ENCODE data around the gene FGFRL1. TPM values are rescaled to one million over a fixed set of nuclear protein-coding genes. Genes with fewer than 3 reads are reported as not detected.
A peak's percentile ranks its signal among the peaks of the same experiment; 100 is the strongest.

The FGFRL1 gene
- total RNA-seq, 2 donors from 2014 or later: 15.9 to 18.6 TPM

DNA sequence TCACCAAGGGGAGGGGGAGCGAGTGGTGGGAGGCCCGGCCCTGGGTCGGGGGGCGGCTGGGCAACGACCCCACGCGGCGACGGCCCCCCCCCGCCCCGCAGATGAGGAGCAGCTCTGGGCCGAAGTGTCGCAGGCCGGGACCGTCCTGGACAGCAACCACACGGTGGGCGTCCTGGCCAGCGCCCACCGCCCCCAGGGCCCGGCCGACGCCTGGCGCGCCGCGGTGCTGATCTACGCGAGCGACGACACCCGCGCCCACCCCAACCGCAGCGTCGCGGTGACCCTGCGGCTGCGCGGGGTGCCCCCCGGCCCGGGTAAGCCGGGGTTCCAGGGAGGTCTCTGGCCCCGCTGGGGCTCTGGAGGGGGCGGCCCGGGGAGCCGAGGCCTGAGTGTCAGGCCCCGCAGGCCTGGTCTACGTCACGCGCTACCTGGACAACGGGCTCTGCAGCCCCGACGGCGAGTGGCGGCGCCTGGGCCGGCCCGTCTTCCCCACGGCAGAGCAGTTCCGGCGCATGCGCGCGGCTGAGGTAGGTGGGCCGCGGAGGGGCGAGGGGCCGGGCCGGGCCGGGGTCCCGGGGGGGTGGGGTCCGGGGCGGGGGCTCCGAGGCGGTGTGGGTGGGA is 8.7 kb upstream of the FGFRL1 start:
- ATAC-seq (replicated peaks in 1 of 2) (peak in 1 of 2 donors; percentile 13), DNase-seq (no peak)
- H3K9me3 Mint-ChIP-seq: peaks cover 0 to 3% of the 10 kb centered on the region in 2 donors
- H3K36me3 Mint-ChIP-seq (ENCODE audit: insufficient read depth in 2 of 2): no peaks in the 10 kb centered on the region
- H3K27me3 Mint-ChIP-seq (ENCODE audit: low read depth): peaks cover 30% of the 10 kb centered on the region
- no peak overlapping the region for H3K4me3 Mint-ChIP-seq
- no peaks in the 10 kb centered on the region for H3K4me1 Mint-ChIP-seq (ENCODE audit: low read depth)
- no peak overlapping the region for H3K27ac Mint-ChIP-seq

DNA sequence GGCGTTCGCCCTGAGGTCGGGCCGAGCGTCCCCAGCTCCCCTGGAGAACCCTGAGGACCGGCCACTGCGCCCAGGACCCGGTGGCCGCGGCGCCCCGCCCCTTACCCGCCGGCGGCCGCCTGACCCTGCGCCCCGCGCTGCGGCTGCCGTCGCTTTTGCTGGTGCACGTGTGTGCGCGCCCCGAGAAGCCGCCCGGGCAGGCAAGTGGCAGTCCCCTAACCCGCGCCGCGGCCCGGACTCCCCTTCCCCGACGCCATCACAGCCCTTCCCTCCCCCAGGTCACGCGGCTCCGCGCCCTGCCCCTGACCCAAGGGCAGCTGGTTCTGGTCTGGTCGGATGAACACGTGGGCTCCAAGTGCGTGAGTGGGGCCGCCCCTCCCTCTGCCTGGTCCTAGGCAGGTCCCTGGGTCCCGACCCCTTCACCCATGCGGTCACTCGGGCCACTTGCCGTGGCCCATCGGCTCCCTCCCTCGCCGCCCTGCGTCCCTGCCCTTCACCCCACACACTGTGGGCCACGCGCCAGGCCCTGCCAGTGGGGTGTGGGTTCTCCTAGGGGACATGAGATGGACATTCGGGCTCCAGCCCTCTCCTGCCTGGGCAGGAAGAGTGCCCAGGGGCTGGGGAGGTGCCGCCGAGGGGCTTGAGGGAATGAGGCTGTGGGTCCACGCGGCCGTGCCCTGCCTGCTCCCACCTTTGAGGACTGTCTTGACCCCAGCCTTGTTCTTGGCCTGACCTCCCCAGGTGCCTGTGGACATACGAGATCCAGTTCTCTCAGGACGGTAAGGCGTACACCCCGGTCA is 8.0 kb upstream of the FGFRL1 start:
- Mint-ChIP-seq H3K4me3 (peak overlapping the region in 1 of 2 donors; percentile 31), H3K4me1 (ENCODE audit: low read depth) (no peaks in the 10 kb centered on the region), H3K9me3 (peaks cover 0 to 3% of the 10 kb centered on the region in 2 donors), H3K36me3 (ENCODE audit: insufficient read depth in 2 of 2) (no peaks in the 10 kb centered on the region), H3K27me3 (ENCODE audit: low read depth) (peaks cover 30% of the 10 kb centered on the region), H3K27ac (no peak overlapping the region)
- ATAC-seq (replicated peaks in 1 of 2) (peak in 1 of 2 donors; percentile 12), DNase-seq (no peak)

DNA sequence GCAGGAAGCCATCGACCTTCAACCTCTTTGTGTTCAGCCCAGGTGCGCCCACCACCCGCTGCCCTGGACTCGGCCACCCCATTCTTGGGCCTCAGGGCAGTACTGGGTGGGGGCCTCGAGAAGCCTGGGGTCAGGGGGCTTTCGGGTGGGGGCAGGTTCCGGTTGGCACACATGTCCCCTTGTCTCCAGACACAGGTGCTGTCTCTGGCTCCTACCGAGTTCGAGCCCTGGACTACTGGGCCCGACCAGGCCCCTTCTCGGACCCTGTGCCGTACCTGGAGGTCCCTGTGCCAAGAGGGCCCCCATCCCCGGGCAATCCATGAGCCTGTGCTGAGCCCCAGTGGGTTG is 7.4 kb upstream of the FGFRL1 start:
- H3K4me3 Mint-ChIP-seq: no peak overlapping the region
- peaks cover 0 to 3% of the 10 kb centered on the region in 2 donors for H3K9me3 Mint-ChIP-seq
- H3K36me3 Mint-ChIP-seq (ENCODE audit: insufficient read depth in 2 of 2): no peaks in the 10 kb centered on the region
- DNase-seq (no peak), ATAC-seq (replicated peaks in 1 of 2) (no peak)
- H3K4me1 Mint-ChIP-seq (ENCODE audit: low read depth): peaks cover 5% of the 10 kb centered on the region
- no peak overlapping the region for H3K27ac Mint-ChIP-seq
- H3K27me3 Mint-ChIP-seq (ENCODE audit: low read depth): peaks cover 30% of the 10 kb centered on the region

DNA sequence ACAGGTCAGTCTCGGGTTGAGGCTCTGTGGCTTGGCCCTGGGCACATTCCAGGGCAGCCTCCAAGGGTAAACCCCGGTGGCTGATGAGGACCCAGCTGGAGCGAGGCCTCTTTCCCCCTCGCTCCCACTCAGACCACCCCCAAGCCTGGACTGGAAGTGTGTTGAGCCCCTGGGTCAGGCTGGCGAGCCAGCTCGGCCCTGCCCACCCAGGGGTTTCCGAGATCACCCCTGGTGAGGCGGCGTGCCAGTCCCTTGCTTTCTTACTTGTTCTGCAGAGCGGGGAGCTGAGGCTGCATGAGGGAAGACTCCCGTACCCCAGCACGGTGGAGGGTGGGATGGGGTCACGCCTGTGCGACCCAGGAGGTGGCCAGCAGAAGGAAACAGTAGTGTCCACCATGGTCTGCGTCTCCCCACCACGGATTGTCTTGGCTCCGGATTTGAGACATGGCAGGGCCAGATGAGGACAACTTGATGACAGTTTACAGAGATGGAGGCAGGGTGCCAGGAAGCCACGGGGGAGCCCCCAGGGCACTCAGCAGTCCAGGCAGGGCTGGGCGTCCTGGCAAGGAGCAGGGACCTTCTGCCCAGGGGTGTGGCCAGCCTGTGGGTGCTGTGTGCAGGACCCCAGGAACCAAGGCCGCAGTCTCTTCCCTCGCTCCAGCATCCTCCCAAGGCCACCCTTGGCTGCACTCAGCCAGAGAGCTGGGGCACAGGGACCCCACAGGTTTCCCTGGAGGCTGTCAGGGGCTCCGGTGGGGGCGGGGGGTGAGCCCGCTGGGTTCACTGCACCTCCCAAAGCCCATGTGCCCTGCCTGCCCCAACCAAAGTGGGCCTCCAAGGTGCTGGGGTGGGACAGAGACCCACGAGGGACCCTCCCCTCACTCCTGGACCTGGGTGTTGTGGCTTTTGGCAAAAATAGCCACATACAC is 6.6 kb upstream of the FGFRL1 start:
- ATAC-seq (replicated peaks in 1 of 2): no peak
- no peak overlapping the region for H3K4me3 Mint-ChIP-seq

DNA sequence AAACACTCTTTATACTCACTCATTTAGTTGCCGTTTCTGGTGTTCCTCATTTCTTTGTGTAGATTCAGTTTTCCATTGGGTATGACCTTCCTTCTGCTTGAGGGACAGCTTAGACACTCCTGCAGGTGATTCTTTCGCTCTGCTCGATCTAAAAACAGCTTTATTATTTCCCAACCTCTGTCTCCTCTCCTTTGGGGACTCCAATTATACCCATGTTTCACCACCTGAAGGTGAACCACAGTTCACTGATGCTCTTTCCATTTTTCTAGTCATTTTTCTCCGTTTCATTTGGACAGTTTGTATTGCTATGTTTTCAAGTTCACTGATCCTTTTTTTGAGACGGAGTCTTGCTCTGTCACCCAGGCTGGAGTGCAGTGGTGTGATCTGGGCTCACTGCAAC is 4.6 kb upstream of the FGFRL1 start:
- Mint-ChIP-seq H3K27ac (no peak overlapping the region), H3K27me3 (ENCODE audit: low read depth) (peaks cover 28% of the 10 kb centered on the region), H3K4me1 (ENCODE audit: low read depth) (peaks cover 13% of the 10 kb centered on the region), H3K36me3 (ENCODE audit: insufficient read depth in 2 of 2) (no peaks in the 10 kb centered on the region), H3K9me3 (peaks cover 0 to 3% of the 10 kb centered on the region in 2 donors), H3K4me3 (no peak overlapping the region)
- no peak for ATAC-seq (replicated peaks in 1 of 2)
- DNase-seq: no peak

More for the DNA sequence above, 6.6 kb upstream of the FGFRL1 start:
- DNase-seq: no peak
- Mint-ChIP-seq H3K9me3 (peaks cover 0 to 3% of the 10 kb centered on the region in 2 donors), H3K4me1 (ENCODE audit: low read depth) (peaks cover 6% of the 10 kb centered on the region), H3K27me3 (ENCODE audit: low read depth) (peaks cover 28% of the 10 kb centered on the region), H3K27ac (no peak overlapping the region), H3K36me3 (ENCODE audit: insufficient read depth in 2 of 2) (no peaks in the 10 kb centered on the region)

DNA sequence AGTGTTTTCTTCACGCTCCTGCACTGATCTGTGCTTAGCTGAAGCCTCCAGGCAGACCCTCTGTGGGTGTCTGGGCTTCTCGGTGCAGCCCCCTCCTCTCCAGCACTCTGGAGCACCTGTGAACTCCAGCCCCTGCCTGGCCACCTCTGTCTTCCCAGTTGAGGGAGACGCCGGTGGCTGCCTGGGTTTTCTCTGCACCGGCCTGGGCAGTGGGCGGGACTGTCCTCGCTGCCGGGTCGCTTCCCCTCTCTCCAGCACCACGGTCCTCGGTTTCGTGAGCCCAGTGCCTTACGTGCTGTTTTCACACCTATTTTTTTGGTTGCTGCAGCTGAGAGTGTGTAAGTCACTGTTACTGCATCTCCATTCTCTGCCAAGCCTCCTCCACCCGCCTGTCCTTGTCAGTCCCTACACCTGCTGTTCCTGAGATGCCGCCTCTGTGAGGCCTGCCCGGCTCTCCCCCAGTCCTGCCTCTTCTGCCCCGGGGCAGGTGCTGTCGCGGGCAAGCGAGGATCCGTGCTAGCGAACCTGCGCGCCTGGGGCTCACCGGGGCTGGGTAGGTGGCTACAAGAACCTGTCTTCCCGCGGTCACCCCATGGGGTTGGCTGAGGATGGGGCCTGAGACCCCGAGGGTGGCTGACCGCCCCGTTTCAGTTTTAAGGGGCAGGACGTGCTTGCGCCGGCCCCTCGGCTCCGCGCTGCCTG is 2.4 kb upstream of the FGFRL1 start:
- Mint-ChIP-seq H3K4me3 (peak overlapping the region; percentile 77 to 82), H3K4me1 (ENCODE audit: low read depth) (peaks cover 13% of the 10 kb centered on the region), H3K36me3 (ENCODE audit: insufficient read depth in 2 of 2) (no peaks in the 10 kb centered on the region), H3K27ac (no peak overlapping the region), H3K9me3 (peaks cover 0 to 3% of the 10 kb centered on the region in 2 donors), H3K27me3 (ENCODE audit: low read depth) (peaks cover 28% of the 10 kb centered on the region)
- DNase-seq (peak; percentile 40 to 42), ATAC-seq (replicated peaks in 1 of 2) (no peak)

DNA sequence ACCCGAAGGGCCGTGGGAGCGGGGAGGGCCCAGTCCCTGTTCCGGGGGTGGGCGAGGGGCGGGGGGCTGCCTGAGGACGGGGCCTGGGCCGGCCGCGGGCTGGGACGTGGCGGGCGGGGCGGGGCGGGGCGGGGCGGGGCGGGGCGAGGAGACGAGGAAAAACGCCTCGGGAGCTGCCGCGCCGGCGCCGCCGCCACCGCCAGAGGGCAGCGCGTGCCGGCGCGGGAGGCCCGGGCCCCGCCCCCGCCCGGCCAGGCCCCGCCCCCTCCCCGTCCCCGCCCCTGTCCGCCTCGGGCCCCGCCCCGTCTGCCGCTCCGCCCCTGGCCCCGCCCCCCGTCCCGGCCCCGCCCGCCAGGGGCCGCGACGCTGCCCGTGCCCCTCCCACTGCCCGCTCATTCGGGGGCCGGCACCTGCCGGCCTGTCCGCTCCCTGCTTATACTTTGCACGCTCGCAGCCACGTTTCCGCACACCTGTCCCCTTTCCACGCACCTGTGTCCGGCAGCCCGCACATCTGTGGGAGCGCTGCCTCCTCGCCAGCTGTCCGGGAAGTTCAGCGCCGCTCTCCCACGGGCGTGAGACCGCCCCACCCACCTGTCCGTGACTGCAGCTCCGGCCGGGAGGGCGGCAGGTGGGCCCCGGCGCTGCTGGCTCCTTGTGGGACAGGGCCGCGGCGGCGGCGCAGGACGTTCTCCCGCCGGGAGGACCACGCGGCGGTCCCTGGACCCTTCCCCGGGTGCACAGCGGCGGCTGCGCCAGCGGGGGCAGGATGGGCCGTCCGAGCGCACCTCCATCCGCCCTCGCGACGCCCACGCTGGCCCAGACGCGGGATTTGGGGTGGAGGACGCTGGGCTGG is 1.7 kb upstream of the FGFRL1 start:
- Mint-ChIP-seq H3K36me3 (ENCODE audit: insufficient read depth in 2 of 2) (no peaks in the 10 kb centered on the region), H3K27me3 (ENCODE audit: low read depth) (peaks cover 28% of the 10 kb centered on the region), H3K27ac (no peak overlapping the region), H3K4me1 (ENCODE audit: low read depth) (peaks cover 13% of the 10 kb centered on the region), H3K4me3 (peak overlapping the region; percentile 84 to 91), H3K9me3 (peaks cover 0 to 3% of the 10 kb centered on the region in 2 donors)
- DNase-seq (peak; percentile 77 to 84), ATAC-seq (replicated peaks in 1 of 2) (peak; percentile 53)

DNA sequence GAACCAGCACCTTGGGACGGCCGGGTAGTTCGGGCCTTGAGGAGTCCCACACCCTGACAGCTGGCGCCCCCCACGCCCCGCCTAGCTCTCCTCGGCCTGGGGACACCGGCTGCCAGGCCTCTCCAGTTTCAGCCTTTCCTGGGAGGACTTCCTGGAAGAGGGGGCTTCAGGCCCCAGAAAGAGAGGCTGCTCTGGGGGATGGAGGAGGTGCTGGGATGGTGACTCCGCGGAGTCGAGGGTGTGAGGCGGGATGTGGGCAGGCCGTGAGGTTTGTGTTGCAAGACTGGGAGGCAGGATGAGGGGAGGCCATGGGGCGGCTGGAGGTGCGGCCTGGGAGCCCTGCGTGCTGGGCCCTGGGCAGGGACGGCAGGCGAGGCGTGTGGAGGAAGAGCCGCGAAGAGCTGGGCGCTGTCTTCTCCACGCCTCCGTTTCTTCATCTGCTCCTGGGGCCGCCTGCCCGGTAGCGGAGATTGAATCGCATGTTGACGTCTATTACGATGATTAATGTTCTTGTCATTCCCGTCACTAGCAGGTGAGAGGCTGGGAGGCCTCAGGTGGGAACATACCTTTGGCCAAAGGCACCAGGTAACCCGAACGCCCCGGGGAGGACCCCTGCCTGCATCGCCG is 918 bp upstream of the FGFRL1 start:
- Mint-ChIP-seq H3K27ac (peak overlapping the region; percentile 61), H3K9me3 (peaks cover 0 to 3% of the 10 kb centered on the region in 2 donors), H3K4me1 (ENCODE audit: low read depth) (peaks cover 13% of the 10 kb centered on the region), H3K36me3 (ENCODE audit: insufficient read depth in 2 of 2) (no peaks in the 10 kb centered on the region), H3K27me3 (ENCODE audit: low read depth) (peaks cover 28% of the 10 kb centered on the region), H3K4me3 (peak overlapping the region; percentile 84 to 91)
- peak; percentile 67 to 71 for ATAC-seq (replicated peaks in 1 of 2)
- DNase-seq: peak; percentile 83 to 90

DNA sequence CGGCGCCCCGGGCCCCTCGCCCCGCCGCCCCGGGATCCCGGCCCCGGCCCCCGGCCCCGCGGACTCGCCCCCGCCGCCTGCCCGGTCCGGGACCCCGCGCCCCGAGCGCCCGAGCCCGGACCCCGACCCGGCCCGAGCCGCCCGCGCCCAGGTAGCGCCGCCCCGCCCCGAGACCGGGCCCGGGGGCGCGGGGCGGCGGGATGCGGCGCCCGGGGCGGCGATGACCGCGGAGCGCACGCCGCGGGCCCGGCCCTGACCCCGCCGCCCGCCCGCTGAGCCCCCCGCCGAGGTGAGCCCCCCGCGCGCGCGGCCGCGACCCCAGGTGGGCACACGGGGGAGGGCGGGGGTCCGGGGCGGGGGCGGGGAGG is 224 bp downstream of the FGFRL1 start:
- Mint-ChIP-seq H3K4me1 (ENCODE audit: low read depth) (peaks cover 13% of the 10 kb centered on the region), H3K27ac (no peak overlapping the region), H3K9me3 (peaks cover 0 to 3% of the 10 kb centered on the region in 2 donors), H3K27me3 (ENCODE audit: low read depth) (peaks cover 27% of the 10 kb centered on the region), H3K4me3 (peak overlapping the region in 1 of 2 donors; percentile 42), H3K36me3 (ENCODE audit: insufficient read depth in 2 of 2) (no peaks in the 10 kb centered on the region)
- DNase-seq: no peak
- no peak for ATAC-seq (replicated peaks in 1 of 2)

DNA sequence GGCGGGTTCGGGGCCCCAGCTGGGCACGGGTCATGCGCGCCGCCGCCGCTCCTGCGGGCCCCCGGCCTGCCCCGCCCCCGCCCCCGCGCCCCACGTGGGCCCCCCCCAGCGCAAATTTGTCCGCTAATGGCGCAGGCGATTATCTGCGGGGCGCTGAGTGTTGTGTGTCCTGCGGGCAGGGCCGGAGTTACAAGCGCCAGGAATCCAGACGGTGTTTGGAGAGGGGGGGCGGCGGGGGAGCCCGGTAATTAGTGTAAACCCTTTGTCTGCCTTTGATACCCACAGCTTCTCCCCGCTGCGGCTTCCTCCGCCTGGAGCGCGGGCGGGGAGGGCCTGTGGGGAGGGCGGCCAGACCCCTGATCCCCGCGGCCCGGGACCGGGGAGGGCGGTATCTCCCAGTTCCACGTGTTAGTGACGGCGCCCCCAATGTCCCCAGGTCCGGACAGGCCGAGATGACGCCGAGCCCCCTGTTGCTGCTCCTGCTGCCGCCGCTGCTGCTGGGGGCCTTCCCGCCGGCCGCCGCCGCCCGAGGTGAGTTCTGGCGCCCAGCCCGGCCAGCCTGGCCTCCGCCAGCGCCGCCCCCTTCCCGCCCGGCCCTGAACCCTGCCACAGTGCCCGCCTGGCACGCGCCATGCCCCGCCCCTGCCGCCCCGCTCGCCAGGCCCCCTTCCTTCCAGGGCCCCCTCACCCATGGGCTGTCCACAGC is 761 bp downstream of the FGFRL1 start:
- H3K9me3 Mint-ChIP-seq: no peaks in the 10 kb centered on the region
- H3K4me3 Mint-ChIP-seq: peak overlapping the region; percentile 49 to 70
- no peak for ATAC-seq (replicated peaks in 1 of 2)
- peaks cover 13% of the 10 kb centered on the region for H3K4me1 Mint-ChIP-seq (ENCODE audit: low read depth)
- no peaks in the 10 kb centered on the region for H3K36me3 Mint-ChIP-seq (ENCODE audit: insufficient read depth in 2 of 2)
- peaks cover 21% of the 10 kb centered on the region for H3K27me3 Mint-ChIP-seq (ENCODE audit: low read depth)
- no peak overlapping the region for H3K27ac Mint-ChIP-seq
- peak; percentile 30 to 34 for DNase-seq

All from activated T-cell treated with anti-CD3 and anti-CD28 coated beads, Interleukin-2, amount 50 U/mL, for 72 hours (primary cell).